ENCODE results near the gene ASPG. TPM values are rescaled to one million over a fixed set of nuclear protein-coding genes. Genes with fewer than 3 reads are reported as not detected.
"Not testable (repeated sequence)": the region's sequence is repeated elsewhere in the genome, so short reads cannot be mapped to it uniquely, and the experiment has no call there.

ASPG gene
- total RNA-seq, 1 experiment from 2014 or later: 0.50 TPM

DNA sequence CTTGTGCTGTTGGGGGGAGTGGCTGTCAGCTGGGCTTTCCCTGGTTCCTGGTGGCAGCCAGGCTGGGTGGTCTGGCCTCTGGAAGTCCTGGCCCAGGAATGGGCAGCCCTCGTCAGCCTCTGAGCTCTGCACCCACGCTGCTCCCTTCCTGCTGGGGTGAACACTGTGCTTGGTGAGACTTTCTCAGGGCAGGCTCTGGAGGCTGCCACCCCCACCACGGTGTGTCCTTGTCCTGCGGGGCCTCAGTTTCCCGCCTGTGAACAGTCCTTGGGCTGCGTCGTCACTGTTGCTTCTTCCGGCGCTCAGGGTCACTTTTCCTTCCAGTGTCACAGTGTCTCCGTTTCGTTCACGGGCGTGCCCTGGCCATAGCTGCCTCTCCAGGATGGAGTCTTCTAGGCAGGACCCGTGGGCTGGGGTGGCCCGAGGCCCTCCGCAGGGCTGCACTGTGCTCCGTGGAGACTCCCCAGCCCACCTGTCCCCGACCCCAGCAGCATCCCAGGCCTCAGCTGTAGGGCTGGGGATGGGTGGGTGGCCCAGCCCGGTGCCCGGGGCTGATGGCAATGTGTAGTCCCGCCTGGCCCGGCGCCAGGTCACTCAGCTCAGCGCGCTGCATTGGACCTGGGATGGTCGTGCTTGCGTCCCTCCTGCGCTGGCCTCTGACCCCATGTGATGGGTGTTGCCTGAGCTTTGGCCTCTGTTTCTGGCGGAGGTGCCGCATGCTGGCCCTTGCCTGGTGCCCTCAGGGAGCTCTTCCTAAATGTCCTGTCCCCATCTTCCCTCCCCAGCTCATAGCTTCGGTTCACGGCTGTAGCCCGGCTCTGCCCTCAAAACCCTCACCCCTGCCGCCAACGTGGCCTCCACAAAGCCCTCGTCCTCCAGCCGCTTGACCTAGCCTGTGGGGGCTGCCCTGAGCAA is 59.7 kb downstream of the ASPG start:
- no peak for DNase-seq (ENCODE audit: extremely low read depth, low read depth)

DNA sequence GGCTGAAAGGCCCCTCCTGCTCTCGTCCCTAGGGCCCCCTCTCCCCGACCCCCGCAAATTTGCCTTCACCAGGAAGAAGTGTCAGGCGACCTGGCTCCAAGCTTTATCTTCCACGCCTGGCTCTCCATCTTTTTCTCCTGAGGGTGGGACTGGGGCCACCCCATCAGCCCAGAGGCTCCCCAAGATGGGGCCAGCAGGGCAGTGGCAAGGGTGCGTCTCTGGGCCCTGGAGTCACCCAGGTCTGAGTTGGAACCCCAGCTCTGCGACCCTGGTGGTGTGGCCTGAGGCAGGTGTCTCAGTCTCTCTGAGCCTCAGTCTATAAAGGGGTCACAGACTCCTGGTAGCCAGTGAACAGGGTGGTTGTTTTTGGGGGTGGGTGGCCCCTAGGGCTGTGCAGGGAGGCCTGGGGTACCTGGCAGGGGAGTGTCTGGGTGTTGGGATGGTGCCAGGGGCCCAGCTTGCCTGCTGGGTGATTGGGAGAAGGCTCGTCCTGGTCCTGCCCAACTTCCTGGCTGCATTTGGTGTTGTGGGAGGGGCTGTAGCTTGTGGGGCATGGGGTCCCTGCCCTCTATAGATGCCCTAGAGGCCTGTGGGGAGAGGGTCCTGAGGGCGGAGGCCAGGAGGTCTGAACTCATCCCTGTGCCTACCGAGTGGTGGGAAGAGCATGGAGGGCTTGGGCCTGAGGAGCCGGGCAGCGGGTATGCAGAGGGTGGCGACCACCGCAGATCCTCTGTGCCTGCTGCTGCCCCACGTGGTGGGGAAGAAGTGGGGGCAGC is 60.5 kb downstream of the ASPG start:
- DNase-seq (ENCODE audit: extremely low read depth, low read depth): no peak

DNA sequence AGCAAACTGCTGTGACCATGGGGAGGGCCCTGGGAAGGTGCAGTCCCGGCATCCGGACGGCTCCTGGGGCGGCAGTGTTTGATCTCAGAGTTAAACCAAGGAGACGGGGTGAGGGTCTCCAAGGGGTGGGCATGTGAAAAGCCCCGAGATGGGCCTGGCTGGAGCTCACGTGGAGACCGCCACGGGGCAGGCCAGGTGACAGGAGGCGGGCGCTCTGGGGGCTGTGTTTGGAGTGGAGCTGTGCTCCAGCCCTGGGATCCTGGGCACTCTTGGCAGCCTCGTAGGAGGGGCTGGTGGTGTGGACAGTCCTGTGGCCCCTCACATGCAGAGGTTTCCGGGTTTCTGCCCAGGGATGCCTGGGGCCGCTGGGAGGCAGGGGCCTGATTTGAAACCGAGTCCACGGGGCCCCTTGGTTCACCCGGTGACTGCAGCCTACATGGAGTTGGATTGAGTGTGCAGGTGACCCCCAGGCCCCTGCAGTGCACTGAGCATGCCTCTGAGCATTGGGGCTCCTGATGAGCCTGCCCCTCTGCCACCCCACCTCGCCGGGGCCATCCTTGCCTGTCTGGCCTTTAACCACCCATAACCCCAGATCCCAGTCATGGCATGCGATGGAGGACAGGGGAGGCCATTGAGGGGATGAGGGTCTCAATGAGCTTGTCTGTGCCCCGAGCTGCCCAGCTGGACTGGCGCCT is 61.3 kb downstream of the ASPG start:
- DNase-seq (ENCODE audit: extremely low read depth, low read depth): no peak

DNA sequence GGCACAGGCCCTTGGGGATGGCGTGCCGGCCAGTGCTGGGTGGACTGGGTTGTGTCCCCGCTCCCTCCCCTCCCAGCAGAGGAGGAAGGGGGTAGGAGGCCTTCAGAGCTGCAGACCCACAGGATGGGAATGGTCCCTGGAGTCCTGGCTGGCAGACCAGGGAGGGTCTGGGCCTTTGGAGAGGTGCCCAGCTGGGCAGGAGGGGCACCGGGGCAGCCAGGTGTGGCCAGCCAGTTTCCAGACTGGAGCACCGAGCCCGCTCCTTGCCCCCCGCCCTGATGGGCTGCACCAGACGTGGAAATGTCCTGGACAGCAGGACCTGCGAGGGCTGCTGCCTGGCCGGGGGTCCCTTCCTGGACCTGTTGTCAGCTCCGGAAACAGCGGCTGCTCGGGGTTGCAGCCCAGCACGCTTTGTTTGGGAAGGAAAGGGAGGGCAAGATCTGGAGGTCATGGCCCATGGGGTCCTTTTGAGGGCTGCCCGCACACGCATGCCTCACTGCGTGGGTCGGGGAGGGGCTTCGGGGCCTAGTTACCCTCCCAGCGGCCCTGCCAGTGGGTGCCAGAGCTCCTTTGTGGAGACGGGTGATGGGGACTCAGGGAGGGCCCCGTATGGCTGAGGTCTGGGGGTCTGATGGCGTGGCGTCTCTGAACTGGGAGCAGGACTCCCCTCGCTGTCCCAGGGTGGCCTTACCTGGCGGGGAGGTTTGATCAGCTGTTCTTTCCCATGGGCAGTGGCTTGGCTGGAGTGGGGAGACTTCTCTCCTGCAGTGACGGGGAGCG is 62.0 kb downstream of the ASPG start:
- no peak for DNase-seq (ENCODE audit: extremely low read depth, low read depth)

DNA sequence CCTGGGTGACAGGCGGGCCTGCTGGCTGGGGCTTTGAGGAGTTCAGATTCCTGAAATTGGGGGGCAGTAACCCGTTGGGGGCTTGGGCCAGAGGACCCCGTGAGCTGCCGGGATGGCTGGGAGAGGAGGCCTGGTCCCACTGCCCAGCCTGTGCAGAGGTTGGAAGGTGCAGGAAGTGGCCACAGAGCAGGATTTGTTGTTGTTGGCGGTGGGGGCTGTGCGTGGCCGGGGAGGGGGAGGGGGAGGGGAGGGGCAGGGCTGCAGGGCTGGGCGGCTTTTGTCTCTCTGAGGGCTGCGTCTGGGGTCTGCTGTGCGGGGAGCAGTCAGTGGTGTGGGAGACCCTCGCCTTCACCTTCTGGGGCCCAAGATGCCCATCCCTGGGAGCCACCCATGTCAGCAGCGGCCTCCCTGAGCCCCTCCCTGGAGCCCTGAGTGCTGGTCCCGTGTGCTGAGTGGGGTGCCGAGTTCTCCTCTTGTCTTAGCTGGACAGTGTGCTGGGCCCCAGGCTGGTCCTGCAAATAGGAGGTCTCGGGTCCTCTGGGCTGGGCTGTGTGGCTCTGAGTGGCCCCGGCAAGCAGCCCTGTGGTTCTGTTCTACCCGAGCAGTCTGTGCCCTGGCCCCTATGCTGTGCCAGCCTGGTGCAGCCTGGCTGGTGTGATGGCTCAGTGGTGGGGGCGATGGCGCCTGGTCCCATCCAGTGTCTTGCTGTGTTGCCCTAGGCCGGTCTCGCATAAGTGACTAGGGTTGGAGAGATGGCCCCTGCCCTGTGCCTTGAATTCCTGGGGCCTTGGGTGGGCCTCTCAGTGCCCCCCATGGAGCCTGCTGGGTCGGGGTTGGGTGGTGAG is 63.2 kb downstream of the ASPG start:
- DNase-seq (ENCODE audit: extremely low read depth, low read depth): no peak

DNA sequence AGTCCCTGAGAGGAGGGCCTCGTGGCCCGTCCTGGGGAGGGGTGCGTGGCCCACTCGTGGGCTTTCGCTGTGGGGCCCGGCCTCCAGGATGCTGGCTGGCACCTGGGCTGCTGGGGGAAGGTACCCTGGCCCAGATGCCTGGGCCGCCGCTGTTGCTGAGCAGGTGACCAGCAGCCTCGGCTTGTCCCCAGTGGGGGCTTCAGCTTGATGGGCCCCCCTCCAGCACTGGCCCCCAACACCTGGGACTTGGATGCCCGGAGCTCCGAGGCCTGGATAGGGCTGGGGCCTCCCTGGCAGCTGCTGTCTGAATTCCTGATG is 63.7 kb downstream of the ASPG start:
- DNase-seq (ENCODE audit: extremely low read depth, low read depth): no peak

DNA sequence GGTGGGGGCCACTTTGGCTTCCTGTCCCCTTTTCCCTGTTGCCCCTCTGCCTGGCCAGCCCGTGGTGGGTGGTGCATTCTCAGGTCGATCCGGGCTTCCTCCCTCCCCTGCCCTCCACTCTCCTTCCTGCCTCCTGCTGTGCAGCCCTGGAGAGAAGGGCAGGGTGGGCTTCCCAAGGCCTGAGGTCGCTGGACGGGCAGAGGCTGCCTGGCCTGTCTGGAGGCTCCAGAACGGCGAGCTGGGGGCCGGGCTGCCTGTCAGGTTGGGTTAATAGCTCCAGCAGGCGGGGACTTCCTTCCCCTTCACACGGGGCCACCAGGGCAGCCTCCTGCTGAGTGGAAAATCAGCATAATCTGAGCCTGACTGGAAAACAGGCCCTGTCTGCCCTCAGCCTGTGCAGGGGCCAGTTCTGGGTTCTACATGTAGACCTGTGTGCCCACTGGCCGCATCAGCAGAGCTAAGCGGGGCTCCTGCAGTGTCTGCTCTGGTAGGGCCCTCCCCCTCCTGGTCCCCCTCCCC is 64.2 kb downstream of the ASPG start:
- DNase-seq (ENCODE audit: extremely low read depth, low read depth): no peak

DNA sequence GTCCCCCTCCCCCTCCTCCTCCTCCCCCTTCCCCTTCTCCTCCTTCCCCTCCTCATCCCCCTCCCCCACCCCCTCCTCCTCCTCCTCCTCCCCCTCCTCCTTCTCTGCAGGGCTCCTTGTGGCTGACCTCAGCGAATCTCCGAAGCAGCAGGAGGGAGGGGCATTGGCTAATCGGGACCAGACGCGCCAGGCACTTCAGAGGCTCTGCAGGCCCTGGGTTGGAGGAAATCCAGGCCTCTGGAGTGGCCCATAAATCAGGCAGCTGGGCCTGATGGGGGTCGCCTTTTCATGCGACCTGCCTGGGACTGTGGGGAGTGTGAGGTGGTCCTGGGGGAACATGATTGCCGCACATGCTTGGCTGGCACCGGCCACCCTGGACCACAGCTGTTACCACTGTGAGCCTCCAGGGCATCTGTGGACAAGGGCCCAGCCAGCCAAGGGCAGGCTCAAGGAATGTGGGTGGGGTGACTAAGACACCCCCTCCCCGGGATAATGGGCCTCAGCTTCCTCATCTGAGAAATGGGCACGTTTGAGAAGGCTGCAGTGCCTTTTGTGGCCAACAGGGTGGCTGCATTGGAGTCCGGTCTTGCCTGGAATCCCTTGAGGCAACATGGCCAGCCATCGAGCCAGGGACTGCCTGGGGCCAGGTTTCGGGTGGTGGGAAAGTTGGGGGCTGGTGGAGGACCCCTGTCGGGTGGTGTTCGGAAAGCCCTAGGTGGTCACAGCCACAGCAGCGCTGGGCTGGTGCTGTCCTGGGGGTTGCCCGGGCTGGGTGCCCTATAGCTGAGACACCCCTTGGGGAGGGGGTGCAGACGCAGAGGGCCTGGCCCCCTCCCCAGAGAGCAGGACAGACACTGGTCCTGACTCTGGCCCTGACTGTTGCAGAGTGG is 64.9 kb downstream of the ASPG start:
- DNase-seq (ENCODE audit: extremely low read depth, low read depth): no peak

DNA sequence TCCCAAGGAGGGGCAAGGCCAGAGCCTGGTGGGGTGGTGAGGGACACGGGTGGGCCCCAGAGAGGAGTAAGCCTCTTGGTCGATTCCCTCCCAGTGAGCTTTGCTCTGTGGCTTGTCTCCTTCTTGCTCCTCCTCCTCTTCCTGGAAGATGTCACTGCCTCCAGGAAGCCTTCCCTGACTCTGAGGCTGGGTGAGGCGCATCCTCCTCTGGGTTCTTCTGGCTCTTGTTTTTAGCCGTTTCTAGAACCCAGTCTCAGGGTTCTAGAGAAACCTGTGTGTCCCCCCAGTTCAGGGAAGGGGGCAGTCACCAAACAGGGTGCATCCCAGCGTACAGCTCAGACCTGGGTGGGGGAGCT is 65.5 kb downstream of the ASPG start:
- DNase-seq (ENCODE audit: extremely low read depth, low read depth): no peak

DNA sequence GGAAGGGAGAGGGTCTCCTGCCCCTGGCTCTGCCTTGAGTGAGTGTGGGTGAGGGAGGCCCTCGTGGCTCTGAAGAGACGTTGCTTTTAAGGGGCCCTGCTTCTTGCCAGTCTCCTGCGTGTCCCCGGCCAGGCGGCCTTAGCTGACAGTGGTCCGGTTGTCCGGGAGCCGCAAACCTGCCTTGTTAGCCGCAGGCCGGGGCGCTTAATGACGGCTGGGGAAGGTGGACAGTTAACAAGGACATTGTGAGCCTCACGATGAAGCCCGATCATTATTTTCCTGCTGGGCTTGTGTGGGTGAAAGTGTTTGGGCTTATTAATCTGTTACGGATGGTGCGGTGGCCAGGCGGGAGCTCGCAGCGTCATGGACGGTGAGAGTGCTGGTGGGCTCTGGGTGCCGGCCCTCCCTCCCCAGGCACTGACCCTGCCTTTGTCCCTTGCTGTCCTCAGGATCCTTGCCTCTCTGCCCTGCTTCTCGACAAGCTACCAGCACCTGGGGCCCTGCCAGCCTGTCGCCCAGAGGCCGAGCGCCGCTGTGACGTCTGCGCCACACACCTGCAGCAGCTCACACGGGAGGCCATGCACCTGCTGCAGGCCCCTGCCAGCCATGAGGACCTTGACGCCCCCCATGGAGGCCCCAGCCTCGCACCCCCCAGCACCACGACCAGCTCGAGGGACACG is 66.2 kb downstream of the ASPG start:
- no peak for DNase-seq (ENCODE audit: extremely low read depth, low read depth)

DNA sequence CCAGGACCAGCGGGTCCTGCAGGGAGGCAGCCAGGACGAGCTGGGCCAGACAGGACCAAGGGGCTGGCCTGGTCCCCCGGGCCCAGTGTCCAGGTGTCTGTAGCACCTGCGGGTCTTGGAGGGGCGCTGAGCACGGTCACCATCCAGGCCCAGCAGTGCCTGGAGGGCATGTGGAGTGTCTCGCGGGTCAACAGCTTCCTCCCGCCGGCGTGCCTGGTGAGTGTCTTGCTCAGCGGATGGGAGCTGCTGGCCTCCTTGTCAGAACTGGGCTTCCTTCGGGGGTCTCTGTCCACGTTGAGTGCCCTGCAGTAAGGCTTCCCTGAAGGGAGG is 66.7 kb downstream of the ASPG start:
- DNase-seq (ENCODE audit: extremely low read depth, low read depth): no peak

DNA sequence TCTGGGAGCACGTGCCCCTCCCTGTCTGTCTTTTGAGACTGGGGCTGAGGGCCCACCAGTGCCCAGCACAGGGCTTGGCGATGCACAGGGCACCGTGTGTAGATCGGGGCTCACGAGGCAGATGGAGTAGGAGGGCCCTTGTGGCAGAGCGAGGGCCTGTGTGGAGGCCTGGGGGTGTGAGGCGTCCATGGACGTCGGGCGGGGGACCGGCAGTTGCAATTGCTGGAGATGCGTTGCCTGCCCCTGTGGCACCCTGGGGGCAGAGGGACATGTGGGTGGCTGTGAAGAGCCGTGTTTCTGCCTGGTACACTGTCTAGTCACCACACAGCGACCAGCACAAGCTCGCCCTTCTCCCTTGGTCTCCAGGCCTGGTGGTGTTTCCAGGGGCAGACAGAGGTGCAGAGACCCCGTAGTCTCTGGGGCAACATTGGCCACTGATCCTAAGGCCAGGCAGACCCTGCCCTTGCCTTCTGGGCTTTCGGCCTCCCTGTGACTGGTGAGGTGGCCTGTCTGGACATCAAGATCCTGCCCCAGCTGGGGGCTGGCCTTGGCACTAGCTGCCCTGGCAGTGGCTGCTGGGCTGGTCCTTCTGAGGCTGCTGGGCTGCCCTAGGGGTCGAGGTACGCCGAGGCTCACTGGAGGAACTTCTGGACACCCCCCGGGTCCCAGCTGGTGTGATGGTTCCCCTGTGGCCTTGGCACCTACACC is 67.3 kb downstream of the ASPG start:
- no peak for DNase-seq (ENCODE audit: extremely low read depth, low read depth)

DNA sequence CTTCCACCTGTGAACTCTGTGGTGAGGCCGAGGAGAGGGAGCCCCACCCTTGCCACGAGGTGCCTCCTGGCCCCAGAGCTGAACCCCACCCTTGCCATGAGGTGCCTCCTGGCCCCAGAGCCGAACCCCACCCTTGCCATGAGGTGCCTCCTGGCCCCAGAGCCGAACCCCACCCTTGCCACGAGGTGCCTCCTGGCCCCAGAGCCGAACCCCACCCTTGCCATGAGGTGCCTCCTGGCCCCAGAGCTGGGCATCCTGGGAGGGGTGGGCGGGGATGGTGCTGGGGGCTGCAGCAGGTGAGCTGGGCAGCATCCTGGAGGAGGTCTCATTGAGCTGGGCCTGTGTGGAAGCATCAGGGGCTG is 67.9 kb downstream of the ASPG start:
- not testable (repeated sequence) for DNase-seq (ENCODE audit: extremely low read depth, low read depth)

DNA sequence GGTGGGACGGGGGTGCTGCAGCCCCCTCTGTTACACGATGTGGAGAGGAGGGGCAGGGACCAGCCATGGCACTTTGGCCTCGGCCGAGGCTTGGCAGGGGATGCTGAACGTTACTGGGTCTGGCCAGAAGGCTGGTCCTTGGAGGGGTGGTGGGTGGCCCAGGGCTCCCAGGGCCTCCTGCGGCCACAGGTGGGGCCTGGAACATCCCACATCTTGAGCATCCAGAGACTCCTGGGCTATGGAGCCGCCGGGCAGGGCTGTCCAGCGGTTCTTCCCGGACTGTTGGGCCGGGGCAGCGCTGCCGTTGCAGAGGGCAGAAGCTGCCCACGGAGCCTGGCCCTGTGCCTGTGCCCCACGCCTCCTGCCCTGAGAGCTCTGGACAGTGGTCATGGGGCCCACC is 68.7 kb downstream of the ASPG start:
- DNase-seq (ENCODE audit: extremely low read depth, low read depth): no peak

DNA sequence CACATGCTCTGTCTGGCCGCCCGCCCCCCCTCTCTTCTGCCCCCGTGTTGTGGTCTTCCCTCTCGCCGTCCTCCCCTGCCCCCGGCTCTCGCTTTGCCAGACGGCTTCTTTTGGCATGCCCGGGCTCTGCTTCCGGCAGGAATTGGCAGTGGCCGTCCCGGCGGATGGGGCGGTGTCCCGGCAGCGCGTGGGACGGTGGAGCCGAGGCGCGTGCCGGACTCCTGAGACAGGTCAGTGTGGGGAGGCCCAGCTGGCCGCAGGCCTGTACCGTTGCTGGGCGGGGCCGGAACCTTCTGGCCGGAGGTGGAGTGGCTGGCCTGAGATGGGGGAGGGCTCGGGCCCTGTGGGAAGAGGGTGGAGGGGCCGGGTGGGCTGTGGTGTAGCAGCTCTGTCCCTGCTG is 70.0 kb downstream of the ASPG start:
- no peak for DNase-seq (ENCODE audit: extremely low read depth, low read depth)

DNA sequence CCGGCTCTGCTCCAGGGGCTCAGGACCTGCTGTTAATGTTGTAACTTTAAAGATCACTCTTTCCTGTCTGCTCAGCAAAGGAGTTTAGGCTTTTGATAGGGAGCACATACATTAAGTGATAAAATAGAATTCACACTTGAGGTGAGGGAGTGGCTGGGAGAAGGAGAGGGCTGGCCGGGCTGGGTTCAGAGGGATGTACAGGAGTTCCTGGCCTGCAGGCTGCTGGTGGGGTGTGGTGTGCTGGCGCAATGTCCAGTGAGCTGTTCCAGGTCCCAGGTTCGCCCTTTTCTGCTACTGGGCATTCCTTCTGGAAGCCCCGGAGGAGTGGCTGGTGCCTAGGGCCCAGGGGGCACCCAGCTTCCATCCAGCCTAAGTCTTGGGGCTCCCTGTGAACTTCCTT is 70.6 kb downstream of the ASPG start:
- no peak for DNase-seq (ENCODE audit: extremely low read depth, low read depth)

DNA sequence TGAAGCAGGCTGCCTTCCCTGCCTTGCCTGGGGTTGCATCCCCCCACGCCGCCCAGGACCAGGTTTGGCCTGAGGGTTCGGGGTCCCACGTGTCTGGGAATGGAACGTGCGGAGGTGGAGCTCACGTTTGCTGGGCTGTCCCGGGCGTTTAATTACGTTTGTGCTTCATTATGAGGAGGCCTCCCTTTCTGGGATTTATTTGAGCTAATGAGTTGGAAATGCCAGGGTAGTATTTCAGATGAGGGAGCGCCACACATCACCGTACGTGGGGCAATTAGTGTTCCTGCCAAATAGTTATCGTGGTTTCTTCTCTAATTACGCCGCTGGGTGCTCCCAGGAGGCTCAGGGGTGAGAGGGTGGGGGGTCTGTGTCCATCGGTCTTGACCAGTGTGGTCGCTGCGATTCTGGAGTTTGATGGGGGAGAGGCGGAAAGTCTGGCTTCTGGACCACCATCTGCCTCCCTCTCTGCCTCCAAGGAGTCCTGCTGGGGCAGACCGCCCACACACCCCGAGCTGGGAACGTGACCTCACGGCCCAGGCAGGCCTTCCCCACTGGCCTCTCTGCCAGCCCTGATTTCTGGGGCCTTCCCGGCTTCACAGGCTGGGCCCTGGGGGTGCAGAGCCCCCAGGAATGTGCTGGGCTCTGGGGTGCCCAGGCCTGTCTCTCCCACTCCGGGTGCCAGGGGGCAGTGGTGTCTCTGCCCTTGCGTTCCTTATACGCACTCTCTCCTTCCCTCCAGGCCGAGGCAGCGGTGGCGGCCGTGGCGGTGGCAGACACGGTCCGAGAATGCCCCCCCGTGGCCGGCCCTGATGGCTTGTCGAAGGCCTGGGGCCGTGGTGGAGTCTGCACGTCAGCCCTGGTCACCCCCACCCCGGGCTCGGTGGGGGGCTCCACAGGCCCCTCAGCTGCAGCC is 71.8 kb downstream of the ASPG start:
- no peak for DNase-seq (ENCODE audit: extremely low read depth, low read depth)
